Hippocampal formation (tissue), 2 donors: Measurements from ENCODE around the gene RASA3.
A peak's percentile ranks its signal among the peaks of the same experiment; 100 is the strongest.

ENCODE experiments used
- DNase-seq, 2 donors: peaks; one replicate each; lab custom pipeline; 2025; lab: John Stamatoyannopoulos, UW

The RASA3 gene

DNA sequence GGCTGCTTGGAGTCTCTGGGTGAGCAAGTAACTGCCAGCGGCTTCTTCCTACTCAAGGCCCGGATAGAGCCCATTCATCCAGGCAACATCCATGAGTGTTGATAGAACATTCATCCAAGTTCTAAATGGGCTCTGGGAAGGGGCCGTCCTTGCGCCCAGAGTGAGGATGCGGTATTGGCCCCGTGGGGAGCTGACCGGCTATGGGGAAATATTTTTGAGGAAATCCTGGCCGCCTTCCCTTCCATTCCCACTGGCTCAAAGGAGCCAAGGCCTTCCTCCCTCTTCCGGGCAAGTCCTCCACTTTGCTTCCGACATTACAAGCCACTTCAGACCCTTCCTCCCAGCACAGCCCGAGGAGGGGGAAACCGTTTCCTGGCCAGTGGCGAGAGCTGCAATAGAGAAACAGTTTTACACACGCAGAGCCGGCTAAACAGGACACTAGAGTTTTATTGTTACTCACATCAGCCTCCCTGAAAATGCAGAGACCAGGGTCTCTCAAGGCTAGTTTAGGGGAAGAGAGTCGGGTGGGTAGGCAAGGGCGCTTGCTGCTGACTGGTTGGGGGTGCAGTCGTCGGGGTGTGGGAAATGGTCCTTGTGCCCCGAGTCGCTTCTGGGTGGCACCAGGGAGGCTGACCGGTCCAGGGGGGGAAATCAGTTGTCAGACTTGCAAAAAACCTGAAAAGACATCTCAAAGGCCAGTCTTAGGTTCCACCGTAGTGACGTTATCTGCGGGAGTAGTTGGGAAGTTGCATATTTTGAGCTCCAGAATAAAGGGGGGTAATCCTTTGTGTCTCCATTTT is 196.1 kb downstream of the RASA3 start:
- DNase-seq, result no peak

DNA sequence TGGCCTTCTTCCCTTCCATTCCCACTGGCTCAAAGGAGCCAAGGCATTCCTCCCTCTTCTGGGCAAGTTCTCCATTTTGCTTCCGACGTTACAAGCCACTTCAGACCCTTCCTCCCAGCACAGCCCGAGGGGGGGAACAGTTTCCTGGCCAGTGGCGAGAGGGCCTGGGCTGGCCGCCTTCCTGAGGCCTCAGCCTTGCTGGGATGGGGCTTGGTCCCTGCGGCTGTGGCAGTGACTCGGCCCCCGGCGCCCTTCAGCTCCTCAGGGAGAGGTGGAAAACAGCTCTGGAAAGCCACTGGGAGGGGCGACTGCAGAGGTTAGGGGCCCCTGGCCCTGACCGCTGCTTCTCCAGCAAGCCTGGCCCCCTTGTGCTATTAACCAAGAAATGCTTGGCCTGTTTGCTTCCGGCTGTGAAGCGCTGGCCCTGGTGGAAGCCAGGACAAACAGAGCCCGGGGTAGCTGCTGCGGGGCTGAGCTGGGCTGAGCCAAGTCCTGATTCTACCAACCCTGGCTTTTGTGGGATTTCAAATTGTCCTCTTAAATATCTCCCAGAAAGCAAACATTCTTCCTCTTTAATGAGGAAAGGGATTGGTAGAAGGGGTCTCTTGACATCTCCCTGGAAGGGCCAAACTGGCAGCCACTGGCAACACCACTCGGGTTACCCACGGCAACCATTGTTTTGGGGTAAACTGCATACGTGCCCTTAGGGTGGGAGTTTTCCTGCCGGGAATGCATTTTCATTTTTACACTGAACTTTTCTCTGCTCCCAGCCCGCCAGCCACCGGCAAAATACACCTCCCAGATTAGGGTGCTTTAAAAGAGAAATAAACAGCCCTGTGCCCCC is 197.2 kb downstream of the RASA3 start:
- DNase-seq, result no peak

DNA sequence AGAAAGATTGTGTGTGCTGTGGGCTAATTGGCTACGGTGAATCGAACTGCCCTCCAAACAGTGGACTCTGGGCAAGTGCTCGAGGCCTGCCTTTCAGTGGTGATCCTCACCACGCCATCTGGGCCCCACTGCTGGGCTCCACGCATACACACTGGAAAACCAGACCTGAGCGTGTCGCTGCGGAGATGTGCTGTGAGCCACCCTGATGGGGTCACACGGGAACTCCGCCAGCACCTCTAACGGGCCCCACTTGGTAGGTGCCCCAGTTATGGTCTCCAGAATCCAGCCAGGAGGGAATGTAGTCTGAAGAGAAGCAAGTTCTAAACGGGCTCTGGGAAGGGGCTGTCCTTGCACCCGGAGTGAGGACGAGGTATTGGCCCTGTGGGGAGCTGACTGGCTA is 197.8 kb downstream of the RASA3 start:
- DNase-seq, result no peak

DNA sequence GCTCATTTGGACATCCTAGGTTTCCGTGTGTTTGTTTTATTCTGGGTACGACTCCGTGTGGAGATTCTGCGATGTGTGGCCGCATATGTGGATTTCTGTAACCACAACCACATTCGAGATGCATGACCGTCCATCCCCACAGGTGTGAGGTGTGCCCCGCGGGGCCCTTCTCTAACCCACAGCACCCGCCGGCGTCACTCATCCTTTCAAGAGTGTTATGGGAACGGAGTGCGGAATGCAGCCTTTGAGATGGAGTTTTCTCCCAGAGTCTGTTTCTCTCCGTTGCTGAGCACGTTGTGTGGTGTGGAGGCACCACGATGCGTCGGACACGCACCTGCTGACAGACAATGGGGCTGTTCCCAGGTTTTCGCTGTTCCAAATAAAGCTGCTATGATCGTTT is 198.5 kb downstream of the RASA3 start:
- DNase-seq, result no peak

DNA sequence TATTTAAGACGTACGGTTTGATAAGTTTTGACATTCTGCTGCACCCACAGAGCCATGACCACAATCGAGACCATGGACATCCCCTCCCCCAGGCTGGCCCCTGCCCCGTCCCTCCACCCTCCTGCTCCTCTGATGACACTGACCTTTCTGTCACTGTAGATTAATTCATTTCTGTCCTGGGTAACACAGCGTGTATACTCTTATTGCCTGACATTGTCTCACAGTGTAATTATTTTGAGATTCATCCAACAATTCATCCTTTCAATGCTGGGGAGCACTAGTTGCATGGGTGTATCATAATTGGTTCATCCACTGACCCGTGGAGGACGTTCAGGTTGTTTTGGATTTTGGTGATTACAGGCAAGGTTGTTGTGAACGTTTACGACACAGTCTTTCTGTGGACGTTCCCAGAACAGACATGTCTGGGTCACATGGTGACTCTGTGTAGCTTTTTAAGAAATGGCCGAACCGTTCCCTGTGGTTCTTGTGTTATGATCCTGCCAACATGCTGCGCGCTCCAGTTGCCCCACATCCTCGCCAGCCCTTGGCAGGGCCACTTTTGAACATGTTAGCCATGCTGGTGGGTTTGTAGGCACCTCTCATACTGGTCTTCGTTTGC is 200.5 kb downstream of the RASA3 start:
- no peak for DNase-seq

DNA sequence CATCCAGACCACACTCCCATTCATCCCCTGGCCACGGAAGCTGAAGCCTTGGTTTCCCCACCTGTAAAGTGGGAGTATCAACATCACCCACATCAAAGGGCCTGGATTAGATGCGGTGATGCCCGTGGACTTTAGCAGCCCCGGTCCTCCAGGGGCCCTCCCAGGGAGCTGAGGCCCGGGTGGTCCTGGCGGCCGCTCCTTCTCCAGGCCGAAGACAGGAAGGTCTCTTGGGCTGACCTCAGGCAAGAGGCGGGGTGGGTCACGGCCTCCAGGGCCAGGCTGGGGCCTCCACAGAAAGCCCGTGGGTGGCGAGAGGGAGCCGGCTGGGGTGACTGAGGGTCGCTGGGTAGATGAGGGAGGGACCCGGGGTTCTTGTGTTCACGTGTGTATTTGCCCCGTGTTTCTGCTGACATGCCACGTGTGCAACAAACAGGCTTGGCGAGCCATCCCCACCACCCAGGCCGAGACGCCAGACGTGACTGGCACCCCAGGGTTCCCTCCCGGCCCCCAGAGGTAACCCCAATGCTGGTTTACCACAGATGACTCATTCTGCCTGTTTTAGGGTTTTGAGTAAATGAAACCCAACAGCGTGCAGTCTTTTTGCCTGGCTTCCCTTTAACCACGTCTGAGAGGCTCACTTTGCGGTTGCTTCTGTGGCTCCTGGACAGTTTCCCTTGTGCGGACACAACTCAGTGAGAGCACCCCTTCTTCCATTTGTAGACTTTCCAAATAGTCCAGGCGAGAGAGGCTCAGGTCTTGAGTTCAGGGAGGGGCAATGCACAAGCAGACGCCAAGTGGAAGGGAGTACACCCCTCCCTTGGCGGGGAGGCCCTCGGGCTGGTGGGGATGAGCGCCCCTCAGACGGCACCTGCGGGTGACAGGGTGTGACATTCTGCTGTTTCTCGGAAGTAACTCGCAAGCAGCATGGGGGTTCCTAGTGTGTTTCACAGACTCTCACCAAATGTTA is 201.5 kb downstream of the RASA3 start:
- DNase-seq, result no peak

DNA sequence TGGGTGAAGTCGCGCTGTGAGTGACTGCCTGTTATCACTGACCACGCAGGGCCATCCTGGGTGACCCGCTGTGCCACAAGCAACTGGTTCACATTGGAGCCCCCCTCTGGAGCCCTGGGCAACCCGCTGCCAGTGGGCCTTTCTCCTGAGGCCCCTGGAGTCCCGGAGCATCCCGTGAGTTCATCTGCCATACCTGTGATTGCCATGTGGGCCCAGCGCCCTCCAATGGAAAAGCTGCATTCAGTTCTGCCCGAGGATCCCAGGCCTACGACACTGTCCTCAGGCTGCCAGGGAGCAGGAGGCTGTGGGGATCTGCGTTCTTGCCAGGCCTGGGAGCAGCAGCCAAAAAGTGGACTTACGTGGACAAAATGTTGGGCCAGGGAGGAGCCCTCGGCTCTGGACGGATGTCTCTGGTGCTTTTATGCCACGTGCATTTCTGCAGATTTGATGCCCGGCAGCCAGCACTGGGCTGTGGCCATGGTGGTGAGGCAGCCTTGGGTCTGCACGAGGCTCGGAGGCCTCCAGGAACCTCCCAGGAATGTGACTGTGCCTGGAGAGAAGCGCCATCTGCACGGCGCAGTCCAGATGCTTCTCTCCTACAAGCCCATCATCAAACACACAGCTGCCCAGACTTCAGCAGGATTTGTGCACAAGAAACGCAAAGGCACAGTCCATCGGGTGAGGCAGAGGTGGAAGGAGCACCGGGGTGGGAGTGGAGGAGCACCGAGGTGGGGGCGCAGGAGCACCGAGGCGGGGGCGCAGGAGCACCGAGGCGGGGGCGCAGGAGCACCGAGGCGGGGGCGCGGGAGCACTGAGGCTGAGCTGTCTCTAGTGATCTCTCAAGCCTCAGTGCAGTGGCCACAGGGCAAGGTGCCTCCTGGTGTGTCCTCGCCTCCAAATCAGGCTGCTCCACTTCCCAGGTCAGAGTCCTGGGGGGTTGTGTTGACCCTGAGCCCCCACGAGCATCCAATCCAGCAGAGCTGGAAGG is 202.5 kb downstream of the RASA3 start:
- DNase-seq, result no peak

DNA sequence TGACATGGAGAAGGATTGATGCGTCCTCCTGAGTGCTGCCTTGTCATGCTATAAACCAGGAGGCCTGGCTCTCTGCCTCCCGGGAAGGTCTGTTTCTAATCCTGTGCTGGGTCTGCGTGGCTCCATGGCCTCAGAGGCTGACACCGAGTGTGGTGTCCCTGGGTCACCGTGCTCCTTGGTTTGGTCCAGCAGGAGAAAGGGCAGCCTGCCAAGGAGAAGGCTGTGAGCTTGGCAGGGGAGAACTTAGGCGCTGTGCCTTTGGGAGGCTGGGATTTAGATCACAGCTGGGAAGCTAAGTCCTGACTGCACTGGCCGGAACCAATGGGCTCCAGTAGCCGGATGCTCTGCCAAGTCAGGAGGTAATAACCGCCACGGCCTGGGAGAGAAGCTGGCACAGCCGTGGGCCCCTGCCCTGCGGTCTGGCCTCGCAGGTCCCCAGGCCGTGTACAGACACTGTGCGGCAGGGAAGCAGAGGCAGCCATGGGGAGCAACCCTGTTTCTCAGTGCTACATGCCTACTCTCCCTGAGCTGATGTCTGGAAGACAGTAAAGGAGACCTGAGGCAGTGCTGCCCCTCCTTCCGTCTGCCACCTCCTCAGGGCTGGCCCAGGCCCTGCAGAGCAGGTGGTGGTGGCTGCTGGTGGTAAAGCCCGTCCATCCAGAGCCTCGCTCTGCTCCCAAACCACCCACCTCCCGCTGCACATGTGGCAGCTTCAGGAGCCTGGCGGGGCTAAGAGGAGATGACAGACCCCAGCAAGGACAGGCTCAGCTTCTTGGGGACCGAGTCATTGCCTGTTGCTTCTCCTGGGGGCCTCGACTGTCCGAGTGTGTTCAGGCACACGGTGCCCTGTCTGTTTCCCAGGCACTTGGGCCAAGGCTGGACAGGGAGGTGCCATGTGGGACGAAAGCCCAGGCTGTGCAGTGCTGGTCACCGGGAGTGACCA is 203.5 kb downstream of the RASA3 start:
- DNase-seq, result peak; percentile 7 to 44
